Stimulated activated CD4-positive, alpha-beta T cell treated with anti-CD3 and anti-CD28 coated beads, Interleukin-1b, Interleukin-23, amount 100 ng/mL, for 1 hour (primary cell): ENCODE measurements around the gene ANKRD23.

Experiments
- DNase-seq, 2 donors: peaks; one replicate each; pipeline ENCODE4 v3.0.0-alpha.2; 2020; ENCODE audit warnings: low read depth in 2 of 2

Gene ANKRD23

GRCh38 chr2:96877042-96877451 is 33.2 kb upstream of the ANKRD23 start:
- no peak for DNase-seq

DNA sequence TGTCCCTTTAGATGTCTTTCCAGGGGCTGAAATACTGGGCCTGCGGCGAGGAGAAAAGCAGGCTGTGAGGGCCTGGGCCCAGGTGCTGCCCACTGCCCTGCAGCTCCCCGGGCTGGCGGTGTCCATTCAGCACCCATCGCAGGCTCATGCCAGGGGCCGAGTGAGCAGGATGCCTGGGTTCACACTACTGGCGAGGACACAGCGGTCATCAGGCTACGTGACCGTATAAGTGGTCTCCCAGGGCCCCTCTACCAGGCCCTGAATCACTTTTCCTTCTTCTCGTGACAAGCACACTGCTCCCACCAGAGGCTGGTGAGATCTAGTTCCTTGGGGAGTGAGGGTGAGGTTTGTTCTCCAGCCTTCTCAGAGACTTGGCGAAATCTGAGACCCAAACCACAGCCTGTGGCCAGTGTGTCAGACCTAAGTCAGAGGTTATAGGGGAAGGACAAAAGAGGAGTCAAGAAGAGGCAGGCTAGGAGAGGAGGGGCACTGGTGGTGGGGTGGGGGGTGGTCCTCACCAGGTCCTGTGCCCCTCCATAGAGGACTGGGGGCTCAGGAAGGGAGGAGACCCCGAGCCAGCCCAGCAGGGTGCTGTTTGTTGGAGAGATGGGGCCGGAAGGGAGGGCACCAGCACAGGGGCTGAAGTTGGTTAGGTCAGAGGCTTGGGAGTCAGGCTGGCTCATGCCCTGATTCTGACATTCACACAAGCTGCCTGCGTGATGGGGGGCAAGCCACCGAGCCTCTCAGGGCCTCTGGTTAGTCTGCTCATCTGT is 32.6 kb upstream of the ANKRD23 start:
- DNase-seq, result no peak

- no peak for DNase-seq
Observed at GRCh38 chr2:96875498-96876268, 31.9 kb upstream of the ANKRD23 start.

- no peak for DNase-seq
Observed at GRCh38 chr2:96874198-96874831, 30.5 kb upstream of the ANKRD23 start.

DNA sequence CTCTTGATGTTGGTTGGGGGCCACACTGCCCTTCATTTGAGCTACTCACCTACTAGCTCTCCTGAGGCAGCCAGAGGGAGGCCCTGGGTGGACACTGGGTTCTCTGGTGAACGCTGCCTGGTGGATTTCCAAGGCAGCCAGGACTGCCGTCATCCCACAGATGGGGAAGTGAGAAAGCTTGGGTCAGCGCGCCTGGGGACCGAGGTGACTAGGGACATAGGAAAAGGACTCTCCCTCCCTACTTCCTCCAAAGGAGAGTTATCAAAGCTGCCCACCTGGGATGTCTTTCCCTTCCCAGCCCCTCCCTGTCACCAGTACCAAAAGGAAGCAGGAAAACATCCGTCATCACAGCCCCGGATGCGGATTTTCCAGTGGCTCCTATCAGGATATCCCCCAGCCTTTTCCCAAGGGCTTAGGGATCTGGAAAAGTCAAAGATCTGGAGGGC is 29.9 kb upstream of the ANKRD23 start:
- DNase-seq, result no peak

- no peak for DNase-seq
Observed at GRCh38 chr2:96872591-96873349, 28.9 kb upstream of the ANKRD23 start.

DNA sequence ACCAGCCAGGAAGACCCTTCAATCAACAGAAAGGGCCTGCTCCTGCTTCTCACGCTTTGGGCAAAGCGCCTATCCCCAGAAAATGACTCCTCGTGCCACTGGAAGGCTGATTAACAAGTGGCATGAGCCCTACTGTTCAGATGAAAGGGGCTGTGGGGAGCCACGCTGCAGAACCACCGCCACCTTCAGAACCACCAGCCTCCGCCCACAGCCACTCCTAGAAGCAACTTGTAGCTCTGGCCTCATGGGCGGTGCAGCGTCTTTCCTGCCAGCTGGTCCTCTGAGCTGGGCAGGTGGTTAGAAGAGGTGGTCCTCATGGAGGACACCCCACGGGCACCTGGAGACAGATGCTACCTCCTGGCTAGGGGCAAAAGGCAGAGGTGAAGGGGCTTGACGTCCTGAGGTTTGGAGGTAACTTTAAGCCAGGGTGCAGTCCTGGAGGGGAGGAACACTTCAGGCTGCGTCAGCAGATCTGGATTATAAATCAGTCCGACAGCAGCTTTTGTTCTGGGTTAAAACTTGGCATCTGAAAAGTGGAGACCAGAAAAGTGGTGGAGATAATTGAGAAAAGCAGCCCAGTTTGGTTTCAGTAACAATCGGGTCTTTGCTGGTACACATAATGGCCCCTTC is 26.9 kb upstream of the ANKRD23 start:
- DNase-seq, result no peak

DNA sequence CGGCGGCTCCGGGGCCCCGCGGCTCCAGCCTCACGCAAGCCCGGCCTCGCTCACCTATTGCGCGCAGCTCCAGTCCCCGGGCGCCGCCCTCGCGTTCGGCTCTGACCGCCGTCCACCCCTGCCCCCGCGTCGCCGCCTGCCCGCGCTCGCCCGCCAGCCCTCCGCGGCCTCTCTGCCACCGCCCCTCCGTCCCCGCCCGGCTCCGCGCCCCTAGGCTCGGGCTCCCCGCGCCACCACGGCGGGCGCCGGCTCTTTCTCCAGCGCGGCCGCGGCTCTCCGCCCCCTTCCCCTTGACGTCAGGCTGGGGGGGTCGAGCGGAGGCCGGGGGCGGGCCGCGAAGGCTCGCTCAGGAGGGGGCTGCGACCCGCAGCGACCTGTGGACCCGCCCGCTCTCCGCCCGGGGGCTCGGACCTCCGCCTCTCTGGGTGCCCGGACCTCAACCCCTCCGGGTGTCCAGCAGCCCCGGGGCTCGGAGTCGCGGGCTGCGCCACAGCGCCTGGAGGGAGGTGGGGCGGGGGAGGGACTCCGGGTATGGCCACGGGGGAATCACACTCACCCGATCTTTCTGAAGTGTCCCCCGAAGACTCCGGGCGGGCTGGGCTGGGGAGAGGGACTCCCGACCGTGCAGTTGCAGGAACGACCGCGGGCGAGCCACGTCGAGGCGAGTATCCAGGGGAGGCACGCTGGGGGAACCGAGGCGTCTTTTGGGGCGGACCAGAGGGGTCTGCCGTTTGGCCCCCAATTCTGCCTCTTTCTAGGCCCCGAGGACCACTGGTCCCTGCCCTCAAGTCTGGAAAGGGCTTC is 26.2 kb upstream of the ANKRD23 start, which contains the start of gene SEMA4C:
Gene SEMA4C, minus strand, starts transcription at position 259 of the 804 bp plus-strand sequence. CDS start 2,194 bp downstream, outside the sequence.
- no peak for DNase-seq

DNA sequence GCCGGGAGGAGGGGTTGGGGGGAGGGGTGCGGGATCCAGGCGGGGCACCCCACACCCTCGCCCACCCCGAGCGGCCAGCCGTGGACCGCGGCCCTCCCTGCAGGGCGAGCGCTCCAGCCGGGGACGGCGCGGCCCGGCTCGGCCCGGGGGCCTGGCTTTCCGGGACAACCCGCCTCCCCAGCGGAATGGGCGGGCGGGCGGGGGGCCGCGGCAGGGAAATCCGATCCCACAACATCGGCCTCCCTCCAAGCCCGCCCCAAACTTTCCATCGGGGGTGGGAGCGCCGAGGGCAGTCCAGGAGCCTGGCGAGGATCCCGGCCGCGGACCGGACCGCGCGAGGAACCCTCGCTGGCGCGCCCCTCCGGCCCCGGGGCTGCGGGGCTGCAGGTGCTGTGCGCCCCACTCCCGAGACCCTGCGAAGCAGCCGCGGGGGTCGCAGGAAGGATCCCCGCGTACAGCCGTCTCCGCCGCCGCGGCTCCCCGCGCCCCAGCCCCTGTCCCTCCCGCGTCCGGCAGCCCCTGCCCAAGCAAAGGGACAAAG is 25.5 kb upstream of the ANKRD23 start:
- DNase-seq, result no peak

DNA sequence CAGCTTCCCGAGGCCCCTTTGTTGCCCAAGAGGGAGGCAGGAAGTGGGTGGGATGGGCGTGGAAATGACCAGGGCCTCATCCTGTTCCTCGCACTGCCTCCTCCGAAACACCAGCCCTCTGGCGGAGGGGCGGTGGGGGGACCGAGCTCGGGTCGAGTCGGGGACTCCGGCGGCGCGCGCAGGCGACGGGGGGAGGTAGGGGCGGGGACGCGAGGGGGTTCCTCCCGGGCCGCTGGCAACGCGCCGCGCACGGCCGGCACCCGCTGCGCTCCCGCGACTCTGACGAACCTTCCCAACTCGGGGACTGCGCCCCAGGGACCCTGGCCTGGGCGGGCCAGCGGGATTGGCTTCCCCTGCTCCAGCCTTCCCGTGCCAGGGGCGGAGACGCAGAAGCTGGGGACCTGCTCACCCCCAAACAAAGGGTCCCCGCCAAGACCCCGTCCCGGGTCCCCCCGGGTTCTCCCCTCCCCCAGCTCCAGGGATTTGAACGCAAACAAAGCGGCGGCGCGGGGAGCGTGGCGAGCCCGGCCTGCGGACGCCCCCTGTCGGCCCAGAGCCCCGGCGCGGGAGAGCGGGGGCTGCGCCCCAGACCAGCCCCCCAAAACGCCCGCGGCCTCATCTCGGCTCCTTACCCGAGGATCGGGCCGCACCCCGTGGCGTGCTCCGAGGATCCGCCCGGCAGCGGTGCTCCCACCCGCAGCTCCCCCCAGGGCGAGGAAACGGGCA is 24.9 kb upstream of the ANKRD23 start:
- no peak for DNase-seq

DNA sequence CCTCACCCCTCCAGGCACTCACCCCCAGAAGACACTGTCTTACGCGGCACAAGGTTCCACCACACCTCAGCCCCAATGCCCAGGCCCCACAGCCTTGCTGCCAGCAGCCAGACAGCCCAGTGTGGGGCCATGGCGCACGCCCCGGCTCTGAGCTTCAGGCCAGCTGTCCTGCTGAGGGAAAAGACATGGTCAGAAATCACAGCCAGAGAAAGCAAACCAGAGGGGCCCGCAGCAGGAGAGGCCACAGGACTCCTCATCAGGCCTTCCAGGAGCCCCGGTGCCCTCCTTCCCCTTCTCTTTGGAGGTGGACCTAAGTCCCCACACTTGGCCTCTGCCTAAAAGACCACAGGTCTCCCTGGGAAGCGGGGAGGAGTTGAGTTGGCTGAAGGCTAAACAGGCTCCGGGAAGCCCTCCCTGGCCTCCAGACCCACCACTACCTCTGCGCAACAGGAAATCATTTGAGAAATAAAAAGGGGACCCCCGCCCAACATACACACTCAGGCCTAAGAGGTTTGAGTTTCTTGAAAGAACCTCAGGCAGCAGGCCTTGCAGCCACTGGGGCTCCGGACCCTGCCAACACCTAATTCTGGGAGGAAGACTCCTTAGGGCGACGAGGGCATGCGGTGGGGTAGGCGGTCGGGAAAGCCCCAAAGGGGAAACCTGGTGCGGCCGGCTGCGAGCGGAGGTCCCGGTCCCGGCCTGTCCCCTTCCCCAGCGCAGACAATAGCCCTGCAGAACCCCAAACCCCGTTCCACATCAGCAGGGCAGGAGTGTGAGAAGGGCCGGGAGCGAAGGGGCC is 24.1 kb upstream of the ANKRD23 start:
- DNase-seq, result no peak

- DNase-seq, result no peak
Observed at GRCh38 chr2:96866986-96867755, 23.4 kb upstream of the ANKRD23 start.

- DNase-seq, result no peak
Observed at GRCh38 chr2:96866586-96866985, 22.8 kb upstream of the ANKRD23 start.

DNA sequence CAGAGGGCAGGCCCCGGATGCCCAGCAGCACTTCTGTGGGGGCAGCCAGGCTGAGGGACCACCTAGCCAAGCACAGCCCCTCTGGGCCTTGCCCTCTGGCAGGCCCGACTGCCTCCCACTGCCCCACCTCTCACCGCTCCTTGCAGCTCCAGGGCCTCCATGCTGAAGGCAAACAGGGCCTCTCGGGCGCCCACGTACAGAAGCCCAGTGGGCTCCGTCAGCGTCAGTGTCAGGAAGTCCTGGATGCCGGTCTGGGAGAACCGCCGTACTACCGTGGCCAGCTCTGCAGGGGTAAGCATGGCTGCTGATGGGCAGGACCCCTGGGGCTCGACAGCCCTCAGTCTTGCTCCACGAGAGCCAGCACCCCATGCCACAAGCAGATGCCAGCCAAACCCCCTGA is 22.3 kb upstream of the ANKRD23 start:
- DNase-seq, result no peak

DNA sequence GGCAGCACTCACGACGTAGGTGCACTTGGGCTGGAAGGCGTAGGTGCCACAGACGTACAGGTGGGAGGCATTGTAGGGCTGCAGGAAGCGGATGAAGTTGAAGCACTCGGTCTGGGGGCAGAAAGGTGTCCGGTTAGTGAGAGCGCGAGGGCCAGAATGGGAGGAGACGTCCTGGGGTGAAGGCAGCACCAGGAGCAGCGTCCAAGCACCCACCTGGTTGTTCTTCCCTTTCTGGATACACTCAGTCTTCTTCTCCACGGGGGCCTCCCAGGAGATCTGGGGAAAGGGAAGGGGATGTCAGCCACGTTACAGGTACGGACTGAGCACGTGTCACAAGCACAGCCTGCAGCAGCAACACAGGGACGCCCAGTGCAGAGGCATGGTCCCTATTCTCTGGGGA is 21.8 kb upstream of the ANKRD23 start:
- DNase-seq, result no peak

GRCh38 chr2:96864343-96865091 is 20.7 kb upstream of the ANKRD23 start:
- DNase-seq, result no peak
